SK-N-MC (cell line): ENCODE results near the gene DECR2.

ENCODE experiments used
- DNase-seq: peaks from one replicate; pipeline ENCODE4 v3.0.0-alpha.2; 2011; ENCODE audit warnings: low read depth, low spot score
- H3K27ac ChIP-seq: fragments of 200-600 bp; sonication (generic); 2 replicates; pipeline ENCODE4 v1.5.1; 2016; ENCODE audit warnings: mixed run types
- H3K36me3 ChIP-seq: fragments of 200-600 bp; sonication (generic); 2 replicates; pipeline ENCODE4 v1.6.1; 2017; ENCODE audit warnings: antibody characterized with exemption, low read length, mixed read lengths; ENCODE audit not compliant: insufficient read depth
- H3K4me3 ChIP-seq: fragments of 200-600 bp; sonication (generic); 2 replicates; pipeline ENCODE4 v1.5.1; 2016
- H3K9ac ChIP-seq: fragments of 200-600 bp; sonication (generic); 2 replicates; pipeline ENCODE4 v1.8.0; 2017; ENCODE audit warnings: mixed run types, mixed read lengths; ENCODE audit not compliant: insufficient read length
- H3K9me3 ChIP-seq: fragments of 200-600 bp; sonication (generic); 2 replicates; pipeline ENCODE4 v1.6.1; 2017; ENCODE audit warnings: low read depth, mild to moderate bottlenecking, antibody characterized with exemption, low read length, moderate library complexity, mixed read lengths
- EZH2 ChIP-seq: fragments of 200-600 bp; sonication (generic); IDR thresholded peaks from one replicate; pipeline ENCODE4 v1.6.1; 2017; ENCODE audit warnings: antibody characterized with exemption
- FOXP2 ChIP-seq: optimal IDR thresholded peaks from 2 replicates; pipeline ENCODE3; 2011; ENCODE audit warnings: mild to moderate bottlenecking, moderate library complexity; ENCODE audit not compliant: insufficient read depth; ENCODE audit errors: extremely low read length, control extremely low read depth
- POLR2AphosphoS5 ChIP-seq: IDR thresholded peaks from 2 replicates; pipeline ENCODE4 v1.6.1; 2012; ENCODE audit warnings: mild to moderate bottlenecking, low read depth, low read length, borderline replicate concordance

Gene DECR2

DNA sequence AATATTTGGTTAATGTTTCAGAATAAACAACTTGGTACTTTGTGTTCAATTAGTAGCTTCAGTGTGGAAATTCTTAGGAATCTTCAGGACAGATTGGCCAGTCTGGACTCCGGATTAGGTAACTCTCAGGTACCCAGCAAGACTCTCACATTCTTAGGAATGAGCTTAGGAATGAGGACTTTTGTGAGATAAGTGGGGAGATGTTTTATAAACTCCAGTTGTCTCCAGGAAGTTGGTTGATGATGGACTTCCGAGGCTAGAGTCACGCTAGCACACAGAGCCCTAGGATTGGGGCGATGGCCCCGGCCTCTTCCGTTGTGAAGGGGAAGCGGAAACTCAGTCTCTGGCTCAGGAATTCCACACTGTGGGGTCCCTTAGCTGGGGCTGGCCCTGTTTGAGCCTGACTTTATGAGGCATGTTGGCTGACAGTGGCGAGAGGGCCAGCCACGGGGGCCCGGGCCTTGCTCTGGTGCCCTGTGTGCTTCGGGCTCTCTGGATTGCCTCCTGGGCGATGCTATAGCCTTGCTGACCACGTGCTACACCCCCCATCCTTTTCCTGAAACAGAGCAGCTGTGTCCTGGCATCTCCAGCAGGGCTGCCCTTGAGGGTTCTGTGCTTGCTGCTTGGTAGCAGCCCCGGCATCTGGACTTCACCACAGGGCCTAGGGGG, 56.2 kb downstream of the DECR2 start:
- Histone ChIP-seq H3K4me3 (no peak overlapping the region), H3K27ac (peak overlapping the region; percentile 66), H3K9me3 (no peaks in the 10 kb centered on the region), H3K36me3 (no peaks in the 10 kb centered on the region), H3K9ac (no peak overlapping the region)
- no peak for TF ChIP-seq EZH2
- TF ChIP-seq FOXP2, result no peak
- no peak for TF ChIP-seq POLR2AphosphoS5
- no peak for DNase-seq

DNA sequence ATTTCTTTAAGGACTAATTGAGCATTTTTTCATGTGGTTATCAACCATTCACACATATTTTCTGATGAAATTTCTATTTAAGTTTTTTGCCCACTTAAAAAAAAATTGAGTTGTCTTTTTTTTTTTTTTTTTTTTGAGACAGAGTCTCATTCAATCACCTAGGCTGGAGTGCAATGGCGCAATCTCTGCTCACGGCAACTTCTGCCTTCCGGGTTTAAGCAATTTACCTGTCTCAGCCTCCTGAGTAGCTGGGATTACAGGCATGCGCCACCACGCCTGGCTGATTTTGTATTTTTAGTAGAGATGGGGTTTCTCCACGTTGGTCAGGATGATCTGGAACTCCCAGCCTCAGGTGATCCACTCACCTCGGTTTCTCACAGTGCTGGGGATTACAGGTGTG, 58.1 kb downstream of the DECR2 start:
- no peaks in the 10 kb centered on the region for H3K9me3 ChIP-seq
- no peak overlapping the region for H3K4me3 ChIP-seq
- H3K27ac ChIP-seq, result no peak overlapping the region
- no peak overlapping the region for H3K9ac ChIP-seq
- TF ChIP-seq FOXP2 (no peak), POLR2AphosphoS5 (no peak), EZH2 (no peak)
- no peak for DNase-seq
- H3K36me3 ChIP-seq, result no peaks in the 10 kb centered on the region

DNA sequence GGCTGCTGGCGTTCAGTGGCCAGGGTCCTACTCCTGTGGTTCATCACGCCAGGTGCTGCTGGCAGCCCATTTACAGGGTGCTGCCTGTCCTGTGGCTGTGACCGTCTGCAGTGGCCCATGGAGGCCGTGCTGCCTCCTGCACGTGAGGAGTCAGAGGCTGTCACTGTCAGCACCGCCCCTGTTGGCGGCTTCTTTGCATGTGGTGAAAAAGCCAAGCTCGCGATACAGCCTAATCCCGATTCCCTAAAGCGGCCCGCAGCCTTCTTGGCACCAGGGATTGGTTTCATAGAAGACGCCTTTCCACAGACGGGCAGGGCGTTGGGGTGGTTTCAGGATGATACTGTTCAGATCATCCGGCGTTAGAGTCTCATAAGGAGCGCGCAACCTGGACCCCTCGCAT, 59.1 kb downstream of the DECR2 start:
- no peak overlapping the region for H3K27ac ChIP-seq
- H3K36me3 ChIP-seq, result no peaks in the 10 kb centered on the region
- H3K9me3 ChIP-seq, result no peaks in the 10 kb centered on the region
- DNase-seq, result no peak
- no peak overlapping the region for H3K9ac ChIP-seq
- TF ChIP-seq EZH2 (no peak), FOXP2 (no peak), POLR2AphosphoS5 (no peak)
- no peak overlapping the region for H3K4me3 ChIP-seq
